Hippocampal formation (tissue), 2 donors: Measurements from ENCODE around the gene FBXL20.
A peak's percentile ranks its signal among the peaks of the same experiment; 100 is the strongest.
"Not testable (repeated sequence)": the region's sequence is repeated elsewhere in the genome, so short reads cannot be mapped to it uniquely, and the experiment has no call there.

Experiments
- DNase-seq, 2 donors: peaks; one replicate each; lab custom pipeline; 2025; lab: John Stamatoyannopoulos, UW

FBXL20 gene

GRCh38 chr17:39250076-39250475 lies 151.3 kb downstream of the FBXL20 start:
- not testable (repeated sequence) for DNase-seq

GRCh38 chr17:39246274-39246673 lies 155.2 kb downstream of the FBXL20 start:
- DNase-seq: no peak

GRCh38 chr17:39244600-39245570 lies 156.5 kb downstream of the FBXL20 start:
- DNase-seq: peak; percentile 55 to 61

GRCh38 chr17:39244016-39244599 lies 157.3 kb downstream of the FBXL20 start:
- DNase-seq: no peak

GRCh38 chr17:39243155-39243554 lies 158.3 kb downstream of the FBXL20 start:
- DNase-seq: no peak

GRCh38 chr17:39240631-39241030 lies 160.8 kb downstream of the FBXL20 start:
- DNase-seq: no peak

- no peak for DNase-seq
Observed at GRCh38 chr17:39239640-39240314, 161.6 kb downstream of the FBXL20 start.

- no peak for DNase-seq
Observed at GRCh38 chr17:39238311-39238972, 163.0 kb downstream of the FBXL20 start.

GRCh38 chr17:39237586-39237985 lies 163.8 kb downstream of the FBXL20 start:
- DNase-seq: no peak

- no peak for DNase-seq
Observed at GRCh38 chr17:39236981-39237441, 164.4 kb downstream of the FBXL20 start.

- DNase-seq: no peak
Observed at GRCh38 chr17:39236450-39236927, 164.9 kb downstream of the FBXL20 start.

GRCh38 chr17:39235555-39236449 lies 165.6 kb downstream of the FBXL20 start:
- no peak for DNase-seq

- no peak for DNase-seq
Observed at GRCh38 chr17:39231591-39232551, 169.6 kb downstream of the FBXL20 start.

- DNase-seq: no peak
Observed at GRCh38 chr17:39231091-39231561, 170.3 kb downstream of the FBXL20 start.

- DNase-seq: no peak
Observed at GRCh38 chr17:39230361-39230760, 171.1 kb downstream of the FBXL20 start.

- no peak for DNase-seq
Observed at GRCh38 chr17:39229274-39229913, 172.0 kb downstream of the FBXL20 start.

GRCh38 chr17:39227364-39227919 lies 174.0 kb downstream of the FBXL20 start:
- DNase-seq: no peak

GRCh38 chr17:39225959-39226683 lies 175.3 kb downstream of the FBXL20 start:
- DNase-seq: peak in 1 of 2 donors; percentile 21
